Measurements from ENCODE around the gene HMGCLL1.

Gene HMGCLL1

DNA sequence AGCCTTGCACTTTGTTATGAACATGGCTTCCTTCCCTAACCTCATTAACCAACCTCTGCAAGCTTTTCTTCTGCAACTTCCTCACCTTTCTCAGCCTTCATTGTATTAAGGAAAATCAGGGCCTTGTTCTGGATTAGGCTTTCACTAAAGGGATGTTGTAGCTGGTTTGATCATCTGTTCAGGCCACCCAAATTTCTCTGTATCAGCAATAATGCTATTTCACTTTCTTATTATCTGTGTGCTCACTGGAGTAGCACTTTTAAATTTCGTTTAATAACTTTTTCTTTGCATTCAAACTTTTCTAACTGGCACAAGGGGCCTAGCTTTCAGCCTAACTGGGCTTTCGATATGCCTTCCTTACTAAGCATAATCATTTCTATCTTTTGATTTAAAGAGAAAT is 155.1 kb downstream of the HMGCLL1 start:
- Histone ChIP-seq H3K36me3 (ENCODE audit: insufficient read depth, low read length) (no peaks in the 10 kb centered on the region), H3K9ac (ENCODE audit: low read depth, low read length) (no peak overlapping the region), H2AFZ (ENCODE audit: low read depth, low read length) (no peak overlapping the region), H4K20me1 (ENCODE audit: insufficient read depth, low read length) (no peaks in the 10 kb centered on the region), H3K9me3 (ENCODE audit: insufficient read depth, low read length, severe bottlenecking) (no peaks in the 10 kb centered on the region), H3K79me2 (ENCODE audit: insufficient read depth, low read length) (no peaks in the 10 kb centered on the region), H3K4me1 (ENCODE audit: insufficient read depth, low read length) (no peaks in the 10 kb centered on the region), H3K27ac (ENCODE audit: low read length) (no peak overlapping the region), H3K4me2 (ENCODE audit: insufficient read depth, low read length) (no peak overlapping the region), H3K4me3 (ENCODE audit: low read depth in 1 of 2, low read length in 2 of 2) (no peak overlapping the region), H3K27me3 (ENCODE audit: insufficient read depth, low read length, poor library complexity) (no peaks in the 10 kb centered on the region)
- ATAC-seq (ENCODE audit: insufficient read depth, low read depth) (no peak), DNase-seq (no peak)
- TF ChIP-seq, protein P1, sequence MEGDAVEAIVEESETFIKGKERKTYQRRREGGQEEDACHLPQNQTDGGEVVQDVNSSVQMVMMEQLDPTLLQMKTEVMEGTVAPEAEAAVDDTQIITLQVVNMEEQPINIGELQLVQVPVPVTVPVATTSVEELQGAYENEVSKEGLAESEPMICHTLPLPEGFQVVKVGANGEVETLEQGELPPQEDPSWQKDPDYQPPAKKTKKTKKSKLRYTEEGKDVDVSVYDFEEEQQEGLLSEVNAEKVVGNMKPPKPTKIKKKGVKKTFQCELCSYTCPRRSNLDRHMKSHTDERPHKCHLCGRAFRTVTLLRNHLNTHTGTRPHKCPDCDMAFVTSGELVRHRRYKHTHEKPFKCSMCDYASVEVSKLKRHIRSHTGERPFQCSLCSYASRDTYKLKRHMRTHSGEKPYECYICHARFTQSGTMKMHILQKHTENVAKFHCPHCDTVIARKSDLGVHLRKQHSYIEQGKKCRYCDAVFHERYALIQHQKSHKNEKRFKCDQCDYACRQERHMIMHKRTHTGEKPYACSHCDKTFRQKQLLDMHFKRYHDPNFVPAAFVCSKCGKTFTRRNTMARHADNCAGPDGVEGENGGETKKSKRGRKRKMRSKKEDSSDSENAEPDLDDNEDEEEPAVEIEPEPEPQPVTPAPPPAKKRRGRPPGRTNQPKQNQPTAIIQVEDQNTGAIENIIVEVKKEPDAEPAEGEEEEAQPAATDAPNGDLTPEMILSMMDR (IDR thresholded peaks at IDR 0.05; ENCODE audit: borderline replicate concordance, extremely low read depth, low read length, poor library complexity, severe bottlenecking), result no peak
- no peak for TF ChIP-seq EZH2 (IDR thresholded peaks at IDR 0.05; ENCODE audit: borderline replicate concordance, low read depth, low read length, severe bottlenecking)

DNA sequence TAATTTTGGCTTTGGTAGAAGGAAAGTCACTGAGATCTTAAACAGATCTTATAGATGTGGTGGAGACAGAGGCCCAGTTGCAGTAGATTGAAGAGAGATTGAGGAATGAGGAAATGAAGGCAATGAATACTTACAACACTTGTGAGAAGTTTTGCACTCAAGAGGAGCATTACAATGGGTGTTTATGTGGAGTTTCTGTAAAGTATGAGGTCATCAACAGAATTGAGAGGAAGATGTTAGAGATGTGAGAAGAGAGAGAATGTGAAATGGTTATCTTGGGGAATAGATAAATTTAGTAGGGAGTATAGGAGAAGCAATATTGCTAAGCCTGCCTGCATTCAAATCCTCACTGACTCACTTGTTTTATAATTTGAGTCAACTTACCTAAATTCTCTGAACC is 168.3 kb downstream of the HMGCLL1 start:
- Histone ChIP-seq H3K79me2 (ENCODE audit: insufficient read depth, low read length) (no peaks in the 10 kb centered on the region), H3K27ac (ENCODE audit: low read length) (no peak overlapping the region), H3K27me3 (ENCODE audit: insufficient read depth, low read length, poor library complexity) (no peaks in the 10 kb centered on the region), H3K4me3 (ENCODE audit: low read depth in 1 of 2, low read length in 2 of 2) (no peak overlapping the region), H3K9ac (ENCODE audit: low read depth, low read length) (no peak overlapping the region), H3K4me1 (ENCODE audit: insufficient read depth, low read length) (no peaks in the 10 kb centered on the region), H4K20me1 (ENCODE audit: insufficient read depth, low read length) (no peaks in the 10 kb centered on the region), H3K36me3 (ENCODE audit: insufficient read depth, low read length) (no peaks in the 10 kb centered on the region), H3K4me2 (ENCODE audit: insufficient read depth, low read length) (no peak overlapping the region), H3K9me3 (ENCODE audit: insufficient read depth, low read length, severe bottlenecking) (no peaks in the 10 kb centered on the region), H2AFZ (ENCODE audit: low read depth, low read length) (no peak overlapping the region)
- TF ChIP-seq, protein P1 (IDR thresholded peaks at IDR 0.05; ENCODE audit: borderline replicate concordance, extremely low read depth, low read length, poor library complexity, severe bottlenecking), result no peak
- TF ChIP-seq EZH2 (IDR thresholded peaks at IDR 0.05; ENCODE audit: borderline replicate concordance, low read depth, low read length, severe bottlenecking), result no peak
- DNase-seq (no peak), ATAC-seq (ENCODE audit: insufficient read depth, low read depth) (no peak)

DNA sequence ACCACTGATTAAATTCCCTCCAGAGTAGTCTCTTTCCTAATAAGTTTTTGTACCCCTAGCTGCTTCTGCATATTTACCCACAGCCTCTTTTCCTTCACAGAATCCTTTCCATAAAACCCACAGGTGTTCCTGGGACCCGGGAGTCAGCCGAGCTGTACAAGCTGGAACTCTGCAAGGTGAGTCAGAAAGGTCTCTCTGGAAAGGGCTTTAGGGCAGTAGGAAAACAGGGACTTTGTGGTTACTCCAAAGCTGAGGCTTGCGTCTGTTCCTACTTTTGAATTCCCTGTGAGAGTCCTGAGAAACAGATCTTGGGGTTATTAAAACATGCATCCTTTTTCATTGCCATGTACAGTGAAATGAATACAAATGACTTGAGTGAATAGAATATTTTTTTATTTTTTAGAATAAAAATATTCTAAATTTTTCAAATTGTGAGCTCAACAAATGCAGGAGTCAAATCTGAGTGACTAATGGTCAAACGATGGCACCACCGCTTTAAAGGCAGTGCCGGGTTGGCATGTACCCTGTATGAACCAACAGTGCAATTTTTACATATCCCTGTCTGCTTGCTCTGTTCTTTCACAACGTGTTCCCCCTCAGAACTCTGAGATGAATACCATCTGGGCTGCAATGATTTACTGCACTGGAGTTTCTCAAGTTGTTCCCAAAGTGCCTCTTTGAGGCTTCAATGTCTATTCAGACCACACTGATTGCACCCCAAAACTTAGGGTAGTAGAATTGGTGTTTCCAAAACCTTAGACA is 173.3 kb downstream of the HMGCLL1 start:
- H3K4me2 ChIP-seq (ENCODE audit: insufficient read depth, low read length), result no peak overlapping the region
- no peaks in the 10 kb centered on the region for H3K9me3 ChIP-seq (ENCODE audit: insufficient read depth, low read length, severe bottlenecking)
- ATAC-seq (ENCODE audit: insufficient read depth, low read depth) (no peak), DNase-seq (no peak)
- H3K9ac ChIP-seq (ENCODE audit: low read depth, low read length), result no peak overlapping the region
- H3K4me3 ChIP-seq (ENCODE audit: low read depth in 1 of 2, low read length in 2 of 2), result no peak overlapping the region
- no peaks in the 10 kb centered on the region for H3K27me3 ChIP-seq (ENCODE audit: insufficient read depth, low read length, poor library complexity)
- no peaks in the 10 kb centered on the region for H4K20me1 ChIP-seq (ENCODE audit: insufficient read depth, low read length)
- H3K36me3 ChIP-seq (ENCODE audit: insufficient read depth, low read length), result no peaks in the 10 kb centered on the region
- TF ChIP-seq, protein P1 (IDR thresholded peaks at IDR 0.05; ENCODE audit: borderline replicate concordance, extremely low read depth, low read length, poor library complexity, severe bottlenecking), result no peak
- no peak for TF ChIP-seq EZH2 (IDR thresholded peaks at IDR 0.05; ENCODE audit: borderline replicate concordance, low read depth, low read length, severe bottlenecking)
- H3K27ac ChIP-seq (ENCODE audit: low read length), result no peak overlapping the region
- H3K4me1 ChIP-seq (ENCODE audit: insufficient read depth, low read length), result no peaks in the 10 kb centered on the region
- no peak overlapping the region for H2AFZ ChIP-seq (ENCODE audit: low read depth, low read length)
- no peaks in the 10 kb centered on the region for H3K79me2 ChIP-seq (ENCODE audit: insufficient read depth, low read length)

Data from DND-41 (cell line).